Inferior parietal cortex (tissue), 1 donor: ENCODE data around the gene KCTD14.
"Not testable (repeated sequence)": the region's sequence is repeated elsewhere in the genome, so short reads cannot be mapped to it uniquely, and the experiment has no call there.

ENCODE experiments used
- DNase-seq: peaks from one replicate; pipeline ENCODE4 v3.0.0-alpha.2; 2016; ENCODE audit errors: extremely low spot score

Gene KCTD14

GRCh38 chr11:78023426-78023825, 350 bp upstream of the KCTD14 start:
- DNase-seq = no peak

- no peak for DNase-seq
Measured at GRCh38 chr11:78021611-78022010, 1.5 kb downstream of the KCTD14 start.

- no peak for DNase-seq
Measured at GRCh38 chr11:78020246-78020645, 2.8 kb downstream of the KCTD14 start.

GRCh38 chr11:78019808-78020207, 3.3 kb downstream of the KCTD14 start:
- DNase-seq = no peak

GRCh38 chr11:78015878-78016277, 7.2 kb downstream of the KCTD14 start:
- DNase-seq = no peak

- DNase-seq = not testable (repeated sequence)
Measured at GRCh38 chr11:78014937-78015520, 8.0 kb downstream of the KCTD14 start.

- no peak for DNase-seq
Measured at GRCh38 chr11:78011301-78011700, 11.8 kb downstream of the KCTD14 start.

GRCh38 chr11:78010755-78011154, 12.3 kb downstream of the KCTD14 start:
- DNase-seq = no peak

GRCh38 chr11:78010304-78010703, 12.8 kb downstream of the KCTD14 start:
- DNase-seq = no peak

GRCh38 chr11:78009062-78009461, 14.0 kb downstream of the KCTD14 start:
- no peak for DNase-seq

- DNase-seq = peak; percentile 70
Measured at GRCh38 chr11:78000193-78000592, 22.9 kb downstream of the KCTD14 start.

GRCh38 chr11:77999446-78000030, 23.5 kb downstream of the KCTD14 start:
- DNase-seq = no peak

- DNase-seq = peak; percentile 99
Measured at GRCh38 chr11:77994434-77995362, 28.4 kb downstream of the KCTD14 start, which contains the start of gene INTS4. Gene INTS4 (minus strand): TSS chr11:77994668. CDS start chr11:77994643, 25 bp downstream.

- no peak for DNase-seq
Measured at GRCh38 chr11:77993902-77994301, 29.2 kb downstream of the KCTD14 start.

GRCh38 chr11:77990981-77991380, 32.1 kb downstream of the KCTD14 start:
- no peak for DNase-seq

GRCh38 chr11:77986456-77986855, 36.6 kb downstream of the KCTD14 start:
- not testable (repeated sequence) for DNase-seq

GRCh38 chr11:77981346-77981947, 41.6 kb downstream of the KCTD14 start:
- DNase-seq = no peak

- no peak for DNase-seq
Measured at GRCh38 chr11:77968337-77968736, 54.7 kb downstream of the KCTD14 start.

- DNase-seq = no peak
Measured at GRCh38 chr11:77967753-77968152, 55.3 kb downstream of the KCTD14 start.

GRCh38 chr11:77967121-77967520, 56.0 kb downstream of the KCTD14 start:
- no peak for DNase-seq

GRCh38 chr11:77966338-77966737, 56.7 kb downstream of the KCTD14 start:
- DNase-seq = peak; percentile 8
